HepG2 (cell line): ENCODE measurements around the gene CEBPB. TPM values are rescaled to one million over a fixed set of nuclear protein-coding genes. Genes with fewer than 3 reads are reported as not detected.
A peak's percentile ranks its signal among the peaks of the same experiment; 100 is the strongest.

Experiments used
- AGO2 ChIP-seq: fragments of 200-400 bp; formaldehyde crosslinking; optimal IDR thresholded peaks from 2 replicates; pipeline ENCODE3; 2017; ENCODE audit warnings: mild to moderate bottlenecking, low read depth, low read length, moderate library complexity
- BCLAF1 ChIP-seq: fragments of 450-650 bp; IDR thresholded peaks from 2 replicates; pipeline ENCODE4 v1.6.1; 2017; ENCODE audit warnings: mild to moderate bottlenecking
- CCDC6 ChIP-seq: sonication (generic); formaldehyde crosslinking; IDR thresholded peaks from 2 replicates; pipeline ENCODE4 v1.8.1; 2022; ENCODE audit warnings: mild to moderate bottlenecking, missing genetic modification reagents, moderate library complexity
- GLI4 ChIP-seq: sonication (generic); formaldehyde crosslinking; IDR thresholded peaks from 2 replicates; pipeline ENCODE4 v1.5.1; 2020; ENCODE audit warnings: missing genetic modification reagents, mild to moderate bottlenecking, moderate library complexity, borderline replicate concordance
- GPBP1L1 ChIP-seq: sonication (generic); formaldehyde crosslinking; IDR thresholded peaks from 2 replicates; pipeline ENCODE4 v1.5.0; 2020; ENCODE audit warnings: mild to moderate bottlenecking, missing genetic modification reagents
- KDM2A ChIP-seq: sonication (generic); formaldehyde crosslinking; IDR thresholded peaks from 2 replicates; pipeline ENCODE4 v1.4.0; 2020; ENCODE audit warnings: low read depth, missing genetic modification reagents, borderline replicate concordance
- KDM3A ChIP-seq: IDR thresholded peaks from 2 replicates; pipeline ENCODE4 v1.6.1; 2018; ENCODE audit warnings: low read depth, missing compliant biosample characterization
- KLF11 ChIP-seq: IDR thresholded peaks from 2 replicates; pipeline ENCODE4 v1.6.1; 2016; ENCODE audit warnings: missing compliant biosample characterization
- MEIS1 ChIP-seq: sonication (generic); formaldehyde crosslinking; IDR thresholded peaks from 2 replicates; pipeline ENCODE4 v1.9.0; 2021; ENCODE audit warnings: mild to moderate bottlenecking, missing genetic modification reagents, moderate library complexity, borderline replicate concordance
- MYNN ChIP-seq: sonication (generic); formaldehyde crosslinking; IDR thresholded peaks from 2 replicates; pipeline ENCODE4 v1.4.0; 2020; ENCODE audit warnings: mild to moderate bottlenecking, low read depth, missing genetic modification reagents
- NBN ChIP-seq: fragments of 450-650 bp; conservative IDR thresholded peaks from 2 replicates; pipeline ENCODE4 v1.6.1; 2017
- PLSCR1 ChIP-seq: sonication (generic); formaldehyde crosslinking; IDR thresholded peaks from 2 replicates; pipeline ENCODE4 v1.5.0; 2020; ENCODE audit warnings: missing genetic modification reagents, mild to moderate bottlenecking, borderline replicate concordance
- SETDB1 ChIP-seq: sonication (generic); formaldehyde crosslinking; IDR thresholded peaks from 2 replicates; pipeline ENCODE4 v1.5.1; 2020; ENCODE audit warnings: missing genetic modification reagents, mild to moderate bottlenecking, borderline replicate concordance
- SMAD3 ChIP-seq: sonication (generic); formaldehyde crosslinking; IDR thresholded peaks from 2 replicates; pipeline ENCODE4 v1.4.0; 2020; ENCODE audit warnings: missing genetic modification reagents
- ZEB1 ChIP-seq: IDR thresholded peaks from 2 replicates; pipeline ENCODE4 v1.6.1; 2012; ENCODE audit warnings: mild to moderate bottlenecking, low read depth, inconsistent platforms; ENCODE audit not compliant: insufficient replicate concordance
- ZNF234 ChIP-seq: sonication (generic); formaldehyde crosslinking; conservative IDR thresholded peaks from 2 replicates; pipeline ENCODE4 v1.5.1; 2020; ENCODE audit warnings: mild to moderate bottlenecking, missing genetic modification reagents
- ZNF296 ChIP-seq: sonication (generic); formaldehyde crosslinking; conservative IDR thresholded peaks from 2 replicates; pipeline ENCODE4 v1.5.0; 2020; ENCODE audit warnings: mild to moderate bottlenecking, missing genetic modification reagents
- ZNF337 ChIP-seq: sonication (generic); formaldehyde crosslinking; IDR thresholded peaks from 2 replicates; pipeline ENCODE4 v1.5.1; 2020; ENCODE audit warnings: missing genetic modification reagents, low read depth, mild to moderate bottlenecking, borderline replicate concordance
- ZNF362 ChIP-seq: sonication (generic); formaldehyde crosslinking; IDR thresholded peaks from 2 replicates; pipeline ENCODE4 v1.4.0; 2020; ENCODE audit warnings: missing genetic modification reagents, mild to moderate bottlenecking, borderline replicate concordance
- ZNF468 ChIP-seq: sonication (generic); formaldehyde crosslinking; IDR thresholded peaks from 2 replicates; pipeline ENCODE4 v1.8.0; 2022; ENCODE audit warnings: mild to moderate bottlenecking, moderate library complexity, missing genetic modification reagents
- ZNF569 ChIP-seq: sonication (generic); formaldehyde crosslinking; IDR thresholded peaks from 2 replicates; pipeline ENCODE4 v1.5.0; 2020; ENCODE audit warnings: mild to moderate bottlenecking, missing genetic modification reagents, moderate library complexity, borderline replicate concordance
- ZNF614 ChIP-seq: IDR thresholded peaks from 2 replicates; pipeline ENCODE4 v1.6.1; 2018; ENCODE audit warnings: missing biosample characterization, missing genetic modification reagents, inconsistent platforms, borderline replicate concordance
- ZNF691 ChIP-seq: sonication (generic); formaldehyde crosslinking; IDR thresholded peaks from 2 replicates; pipeline ENCODE4 v1.4.0; 2020; ENCODE audit warnings: missing genetic modification reagents, low read depth, mild to moderate bottlenecking, borderline replicate concordance
- ZNF780A ChIP-seq: sonication (generic); formaldehyde crosslinking; IDR thresholded peaks from 2 replicates; pipeline ENCODE4 v1.8.0; 2022; ENCODE audit warnings: mild to moderate bottlenecking, missing genetic modification reagents, moderate library complexity
- ZSCAN25 ChIP-seq: sonication (generic); formaldehyde crosslinking; IDR thresholded peaks from 2 replicates; pipeline ENCODE4 v1.8.0; 2022; ENCODE audit warnings: mild to moderate bottlenecking, missing genetic modification reagents
- polyA plus RNA-seq, 8 experiments: library from polyadenylated mRNA; depleted of rRNA in 3 of 8; stranded (reverse) in 7 of 8; unstranded in 1 of 8; fragments of >200 nt; fragmentation: Illumina TruSeq in 4 of 8; extraction: Trizol in 4 of 8; gene quantifications; 2 replicates each; pipeline versions ENCODE4 v1.2.1 to v1.2.3, GENCODE V29; 2011 to 2016; ENCODE audit warnings: low read depth in 4 of 8, missing spikeins in 1 of 8, mixed read lengths in 1 of 8; ENCODE audit not compliant: insufficient read depth in 1 of 8
- total RNA-seq, 5 experiments: library from RNA; depleted of rRNA; stranded (reverse); fragments of >200 nt; fragmentation: Illumina TruSeq; extraction: Trizol; gene quantifications; 2 replicates each; pipeline ENCODE4 v1.2.3, GENCODE V29; 2016; ENCODE audit warnings: low read depth in 1 of 5

The CEBPB gene
- total and polyA plus RNA-seq, 2 of the 13 experiments (the other 11 are each of a cell fraction or from before 2014, with no cell fraction given): 18.5 to 28.2 TPM

GRCh38 chr20:50196248-50196647 is 5.6 kb downstream of the CEBPB start (continued):
- no peak for TF ChIP-seq BCLAF1
- TF ChIP-seq GPBP1L1 (CRISPR knock-in tag): no peak
- no peak for TF ChIP-seq PLSCR1 (CRISPR knock-in tag)
- no peak for TF ChIP-seq MYNN (CRISPR knock-in tag)
- no peak for TF ChIP-seq KDM3A
- no peak for TF ChIP-seq ZNF337 (CRISPR knock-in tag)
- TF ChIP-seq SMAD3: no peak
- TF ChIP-seq ZSCAN25 (CRISPR knock-in tag): 0 out of 2 replicates have a peak, but pooled peaks have one; percentile 36
- TF ChIP-seq MEIS1 (CRISPR knock-in tag): no peak
- no peak for TF ChIP-seq ZNF468
- peak; percentile 33; the same call in 1 of the 2 replicates for TF ChIP-seq ZNF362
- no peak for TF ChIP-seq ZNF780A (CRISPR knock-in tag)
- no peak for TF ChIP-seq KLF11 (CRISPR knock-in tag)
- TF ChIP-seq NBN: 0 out of 2 replicates have a peak, but pooled peaks have one; percentile 31
- no peak for TF ChIP-seq ZEB1
- TF ChIP-seq KDM2A (CRISPR knock-in tag): 0 out of 2 replicates have a peak, but pooled peaks have one; percentile 5
- TF ChIP-seq ZNF296 (CRISPR knock-in tag): no peak
- no peak for TF ChIP-seq SETDB1
- TF ChIP-seq CCDC6 (CRISPR knock-in tag): peak; percentile 36; the same call in 1 of the 2 replicates
- TF ChIP-seq ZNF691 (CRISPR knock-in tag): no peak
- no peak for TF ChIP-seq ZNF614 (CRISPR knock-in tag)
- peak; percentile 8 for TF ChIP-seq AGO2
- no peak for TF ChIP-seq ZNF569 (CRISPR knock-in tag)
- no peak for TF ChIP-seq ZNF234
- TF ChIP-seq GLI4 (CRISPR knock-in tag): no peak
